IMR-90 (cell line): ENCODE results near the gene TSR1. TPM values are rescaled to one million over a fixed set of nuclear protein-coding genes. Genes with fewer than 3 reads are reported as not detected.

Experiments used
- ATAC-seq: fragments of 200-7000 bp; cut with Tn5 transposase; 2 replicates; pipeline ENCODE4 v1.9.1; 2020; ENCODE audit warnings: low read depth, mild to moderate bottlenecking, moderate library complexity
- BruUV-seq: library from RNA; stranded (reverse); fragments of 400-500 nt; replicated peaks from 2 replicates; lab custom pipeline; 2021; lab: Mats Ljungman, UMichigan
- CTCF ChIA-PET: fragments of 300-600 bp; formaldehyde crosslinking; extraction: SDS; loops from one replicate; lab custom pipeline; 2021; ENCODE audit warnings: antibody characterized with exemption; lab: Yijun Ruan, JAX
- POLR2A ChIA-PET: fragments of 300-600 bp; sonication (Branson Sonifier 250); formaldehyde crosslinking; loops from one replicate; lab custom pipeline; 2022; ENCODE audit warnings: antibody characterized with exemption; ENCODE audit not compliant: unreplicated experiment; lab: Charles Lee
- DNase-seq: peaks from one replicate; pipeline ENCODE4 v3.0.0; 2013
- H2AFZ ChIP-seq: replicated peaks from 2 replicates; pipeline ENCODE3; 2013; ENCODE audit warnings: low read length, mild to moderate bottlenecking; ENCODE audit not compliant: poor library complexity
- H2AK5ac ChIP-seq: 2 replicates; pipeline ENCODE4 v1.6.1; 2013; ENCODE audit warnings: low read depth, low read length, inconsistent platforms
- H2AK9ac ChIP-seq: replicated peaks from 2 replicates; pipeline ENCODE3; 2013; ENCODE audit warnings: mild to moderate bottlenecking, low read depth, low read length, moderate library complexity; ENCODE audit not compliant: poor library complexity
- H2BK120ac ChIP-seq: 2 replicates; pipeline ENCODE4 v1.6.1; 2013; ENCODE audit warnings: low read depth, low read length, inconsistent platforms
- H2BK15ac ChIP-seq: 3 replicates; pipeline ENCODE4 v1.6.1; 2013; ENCODE audit warnings: low read depth, low read length, inconsistent platforms
- H2BK20ac ChIP-seq: 2 replicates; pipeline ENCODE4 v1.6.1; 2013; ENCODE audit warnings: low read depth, mild to moderate bottlenecking, inconsistent platforms, low read length, moderate library complexity
- H2BK5ac ChIP-seq: 2 replicates; pipeline ENCODE4 v1.6.1; 2013; ENCODE audit warnings: mild to moderate bottlenecking, low read depth, low read length, inconsistent platforms; ENCODE audit not compliant: poor library complexity, severe bottlenecking
- H3K14ac ChIP-seq: replicated peaks from 2 replicates; pipeline ENCODE4 v1.6.1; 2013; ENCODE audit warnings: low read depth, low read length, inconsistent platforms
- H3K18ac ChIP-seq: 2 replicates; pipeline ENCODE4 v1.6.1; 2013; ENCODE audit warnings: low read depth, low read length, control low read depth
- H3K23ac ChIP-seq: 2 replicates; pipeline ENCODE4 v1.6.1; 2013; ENCODE audit warnings: low read depth, low read length, inconsistent platforms
- H3K27ac ChIP-seq: 2 replicates; pipeline ENCODE4 v1.5.1; 2013; ENCODE audit warnings: mild to moderate bottlenecking, control low read depth, low read length; ENCODE audit not compliant: insufficient read depth
- H3K27me3 ChIP-seq: 2 replicates; pipeline ENCODE4 v1.6.1; 2013; ENCODE audit warnings: low read length; ENCODE audit not compliant: control insufficient read depth, insufficient read depth
- H3K36me3 ChIP-seq: 2 replicates; pipeline ENCODE4 v1.6.1; 2013; ENCODE audit warnings: low read length, mixed read lengths; ENCODE audit not compliant: control insufficient read depth, insufficient read depth
- H3K4ac ChIP-seq: 2 replicates; pipeline ENCODE4 v1.6.1; 2013; ENCODE audit warnings: low read depth, low read length, inconsistent platforms
- H3K4me1 ChIP-seq: 2 replicates; pipeline ENCODE4 v1.6.1; 2013; ENCODE audit warnings: low read length, mixed read lengths; ENCODE audit not compliant: control insufficient read depth, insufficient read depth
- H3K4me2 ChIP-seq: 2 replicates; pipeline ENCODE4 v1.6.1; 2013; ENCODE audit warnings: low read depth, mild to moderate bottlenecking, control low read depth, low read length, moderate library complexity
- H3K4me3 ChIP-seq: 2 replicates; pipeline ENCODE4 v1.5.1; 2013; ENCODE audit warnings: low read depth, mild to moderate bottlenecking, control low read depth, low read length, moderate library complexity; ENCODE audit not compliant: insufficient read depth
- H3K56ac ChIP-seq: 2 replicates; pipeline ENCODE4 v1.6.1; 2013; ENCODE audit warnings: low read length, inconsistent platforms; ENCODE audit not compliant: insufficient read depth; ENCODE audit errors: extremely low read depth
- H3K79me1 ChIP-seq, 2 experiments: 2 replicates each; pipeline ENCODE4 v1.6.1; 2013; ENCODE audit warnings: low read length in 2 of 2, inconsistent platforms in 1 of 2, low read depth in 1 of 2
- H3K9ac ChIP-seq: 2 replicates; pipeline ENCODE4 v1.6.1; 2013; ENCODE audit warnings: low read depth, low read length, control low read depth
- H3K9me1 ChIP-seq: 2 replicates; pipeline ENCODE4 v1.6.1; 2013; ENCODE audit warnings: low read length, inconsistent platforms; ENCODE audit not compliant: insufficient read depth
- H3K9me3 ChIP-seq: 2 replicates; pipeline ENCODE4 v1.6.1; 2013; ENCODE audit warnings: low read length; ENCODE audit not compliant: control insufficient read depth, insufficient read depth
- H4K20me1 ChIP-seq: 2 replicates; pipeline ENCODE4 v1.6.1; 2013; ENCODE audit warnings: low read length, inconsistent platforms; ENCODE audit not compliant: insufficient read depth
- H4K5ac ChIP-seq: 2 replicates; pipeline ENCODE4 v1.6.1; 2013; ENCODE audit warnings: mild to moderate bottlenecking, low read depth, low read length, control low read depth
- H4K8ac ChIP-seq, 2 experiments: 2 replicates each; pipeline ENCODE4 v1.6.1; 2013; ENCODE audit warnings: low read depth in 2 of 2, low read length in 2 of 2, control low read depth in 1 of 2, inconsistent platforms in 1 of 2
- H4K91ac ChIP-seq: 2 replicates; pipeline ENCODE4 v1.6.1; 2013; ENCODE audit warnings: low read depth, low read length, inconsistent platforms; ENCODE audit not compliant: insufficient read depth
- ELK1 ChIP-seq: fragments of 150-350 bp; IDR thresholded peaks from 2 replicates; pipeline ENCODE4 v1.6.1; 2016; ENCODE audit warnings: low read depth, mild to moderate bottlenecking, low read length, moderate library complexity, borderline replicate concordance
- FOS ChIP-seq: fragments of 150-350 bp; IDR thresholded peaks from 2 replicates; pipeline ENCODE4 v1.6.1; 2016; ENCODE audit warnings: low read depth, low read length
- RAD21 ChIP-seq: IDR thresholded peaks from 2 replicates; pipeline ENCODE4 v1.6.1; 2012; ENCODE audit warnings: low read length, improper control_type of control experiment
- RFX5 ChIP-seq: IDR thresholded peaks from 2 replicates; pipeline ENCODE4 v1.8.0; 2012; ENCODE audit warnings: low read depth, mild to moderate bottlenecking, low read length, moderate library complexity
- WGBS, 2 experiments: methylation state at CpG; one replicate each; pipeline versions ENCODE4 v1.1.5 to v1.1.7; 2013; ENCODE audit warnings: missing lambda C conversion rate in 2 of 2; ENCODE audit not compliant: insufficient read length in 1 of 2; ENCODE audit errors: extremely low coverage in 2 of 2; 5-methylcytosine and 5-hydroxymethylcytosine counted together
- dilution Hi-C: fragments of 300-500 bp; cut with HindIII; formaldehyde crosslinking; loops from one replicate; pipeline ENCODE4 v1.14.3; 2018; ENCODE audit warnings: low sequenced_read_pairs; ENCODE audit not compliant: unreplicated experiment
- in situ Hi-C: fragments of 300-500 bp; cut with MboI; formaldehyde crosslinking; loops from 3 replicates; pipeline ENCODE4 v1.14.3; 2019; ENCODE audit warnings: low sequenced_read_pairs, inconsistent platforms, mixed read lengths
- intact Hi-C: fragments of 100-400 bp; cut with micrococcal nuclease; formaldehyde crosslinking; loops from 2 replicates; pipeline ENCODE4 v1.10.0; 2022
- polyA plus RNA-seq, 3 experiments: library from polyadenylated mRNA; depleted of rRNA; stranded (reverse); fragments of >200 nt; gene quantifications; 2 replicates each; pipeline ENCODE4 v1.2.3, GENCODE V29; 2012; ENCODE audit warnings: low replicate concordance in 1 of 3
- total RNA-seq: library from RNA; depleted of rRNA; stranded (reverse); fragments of >200 nt; gene quantifications from 2 replicates; pipeline ENCODE4 v1.2.3, GENCODE V29; 2012

TSR1 gene
- total and polyA plus RNA-seq, 2 of the 4 experiments (the other 2 are of a cell fraction), result 22.6 to 72.6 TPM

GRCh38 chr17:2376107-2376506 is 39.9 kb upstream of the TSR1 start:
- no peak overlapping the region for H3K4ac ChIP-seq
- H3K4me3 ChIP-seq, result no peak overlapping the region
- H2BK15ac ChIP-seq, result no peak overlapping the region
- H3K23ac ChIP-seq, result no peak overlapping the region
- no peaks in the 10 kb centered on the region for H3K79me1 ChIP-seq
- 80% methylated on average over 1 of the region's 14 CpGs; no CpG with 5 or more reads in 1 of the 2 experiments for WGBS, 2 experiments
- no peaks in the 10 kb centered on the region for H3K4me1 ChIP-seq
- CTCF ChIA-PET, result no interaction called here
- H3K56ac ChIP-seq, result no peak overlapping the region
- H3K4me2 ChIP-seq, result no peak overlapping the region
- TF ChIP-seq FOS (no peak), RFX5 (no peak), ELK1 (no peak), RAD21 (no peak)
- H2AK5ac ChIP-seq, result no peak overlapping the region
- H3K36me3 ChIP-seq, result peaks cover 62% of the 10 kb centered on the region
- H3K9ac ChIP-seq, result no peak overlapping the region
- H3K9me1 ChIP-seq, result 0 out of 2 replicates have a peak, but pooled peaks cover 3% of the 10 kb centered on the region
- intact Hi-C loops (no loop called here), in situ Hi-C loops (loop anchor here (5.0 kb wide), 1 partner anchor 36 kb away; no protein-coding TSS in a partner anchor), dilution Hi-C loops (no loop called here)
- H3K14ac ChIP-seq, result no peak overlapping the region
- no peak overlapping the region for H4K5ac ChIP-seq
- DNase-seq (no peak), ATAC-seq (no peak)
- POLR2A ChIA-PET, result no interaction called here
- H3K9me3 ChIP-seq, result no peaks in the 10 kb centered on the region
- H3K18ac ChIP-seq, result no peak overlapping the region
- no peak overlapping the region for H4K91ac ChIP-seq
- no peak overlapping the region for H3K27ac ChIP-seq
- no TSS peak for BruUV-seq
- no peak overlapping the region for H2BK20ac ChIP-seq
- H4K20me1 ChIP-seq, result no peaks in the 10 kb centered on the region; the same call in 1 of the 2 replicates
- no peak overlapping the region for H2BK5ac ChIP-seq
- no peak overlapping the region for H2AK9ac ChIP-seq
- H2BK120ac ChIP-seq, result no peak overlapping the region
- H3K27me3 ChIP-seq, result no peaks in the 10 kb centered on the region
- no peak overlapping the region for H2AFZ ChIP-seq
- H4K8ac ChIP-seq, result no peak overlapping the region
